K562 (cell line): Measurements from ENCODE around the gene NAGLU. TPM values are rescaled to one million over a fixed set of nuclear protein-coding genes. Genes with fewer than 3 reads are reported as not detected.

Experiments
- ATAC-seq: fragments of 200-7000 bp; cut with Tn5 transposase; 3 replicates; pipeline ENCODE4 v1.9.1; 2020; ENCODE audit warnings: moderate library complexity
- BruUV-seq: library from RNA; stranded (reverse); fragments of 400-500 nt; replicated peaks from 2 replicates; lab custom pipeline; 2021; lab: Mats Ljungman, UMichigan
- CTCF ChIA-PET: fragments of 300-600 bp; formaldehyde crosslinking; extraction: SDS; loops from one replicate; lab custom pipeline; 2021; ENCODE audit warnings: low intra/inter-chr PET ratio; lab: Yijun Ruan, JAX
- POLR2A ChIA-PET: fragments of 300-600, 350-650 bp; sonication (Branson Sonifier 250); formaldehyde crosslinking; extraction: SDS; loops from one replicate; lab custom pipeline; 2021; ENCODE audit warnings: antibody characterized with exemption, inconsistent platforms; lab: Yijun Ruan, JAX
- DNase-seq, 4 experiments: peaks; one replicate each; pipeline versions ENCODE4 v3.0.0 to v3.0.0-alpha.2; 2011 to 2018; ENCODE audit warnings: low spot score in 3 of 4, mixed read lengths in 3 of 4; ENCODE audit errors: extremely low read depth in 1 of 4
- FAIRE-seq: peaks from 2 replicates; lab custom pipeline; 2011; peaks lifted over from hg19 to GRCh38; lab: Jason Lieb, UNC
- H2AFZ ChIP-seq: 2 replicates; pipeline ENCODE4 v1.6.0; 2011; ENCODE audit warnings: low read depth, low read length, control low read depth, inconsistent platforms
- H3K27ac ChIP-seq: fragments of 200-600 bp; 3 replicates; pipeline ENCODE4 v1.8.0; 2011; ENCODE audit warnings: low read depth, mild to moderate bottlenecking, control low read depth, inconsistent platforms, low read length, moderate library complexity, mixed read lengths; ENCODE audit errors: extremely low read depth
- H3K27me3 ChIP-seq, 2 experiments: fragments of 300-600 bp in 1 of 2; 2 replicates in 1 of 2; 3 replicates in 1 of 2; pipeline versions ENCODE4 v1.6.0 to v1.8.0; 2011; ENCODE audit warnings: inconsistent platforms in 2 of 2, low read length in 2 of 2, mild to moderate bottlenecking in 1 of 2, mixed read lengths in 1 of 2, moderate library complexity in 1 of 2; ENCODE audit not compliant: control insufficient read depth in 2 of 2, insufficient read depth in 2 of 2
- H3K36me3 ChIP-seq: fragments of 300-600 bp; 3 replicates; pipeline ENCODE4 v1.8.0; 2011; ENCODE audit warnings: mild to moderate bottlenecking, low read length, inconsistent platforms; ENCODE audit not compliant: control insufficient read depth, insufficient read depth
- H3K4me1 ChIP-seq, 2 experiments: fragments of 200-600 bp in 1 of 2; replicated peaks in 1 of 2; 2 replicates in 1 of 2; 3 replicates in 1 of 2; pipeline versions ENCODE4 v1.5.1 to v1.8.0; 2011; ENCODE audit warnings: inconsistent platforms in 2 of 2, low read length in 2 of 2, mild to moderate bottlenecking in 1 of 2, mixed read lengths in 1 of 2, moderate library complexity in 1 of 2; ENCODE audit not compliant: control insufficient read depth in 2 of 2, insufficient read depth in 2 of 2
- H3K4me2 ChIP-seq: 2 replicates; pipeline ENCODE4 v1.6.1; 2011; ENCODE audit warnings: low read length, control low read depth, inconsistent platforms, mixed read lengths; ENCODE audit not compliant: insufficient read depth
- H3K4me3 ChIP-seq: fragments of 200-600 bp; sonication (generic), shearing (Covaris generic); 2 replicates; pipeline ENCODE4 v1.5.1; 2016; ENCODE audit warnings: control low read depth, inconsistent platforms
- H3K79me2 ChIP-seq: fragments of 200-600 bp; 3 replicates; pipeline ENCODE4 v1.8.0; 2011; ENCODE audit warnings: low read length, inconsistent platforms; ENCODE audit not compliant: control insufficient read depth, insufficient read depth
- H3K9ac ChIP-seq, 2 experiments: 2 replicates each; pipeline versions ENCODE4 v1.6.0 to v1.6.1; 2011; ENCODE audit warnings: low read depth in 2 of 2, low read length in 2 of 2, control low read depth in 1 of 2, inconsistent platforms in 1 of 2, mild to moderate bottlenecking in 1 of 2, mixed read lengths in 1 of 2; ENCODE audit not compliant: insufficient read depth in 1 of 2
- H3K9me1 ChIP-seq: one replicate; pipeline ENCODE4 v1.6.0; 2011; ENCODE audit warnings: inconsistent platforms, mild to moderate bottlenecking, low read length, moderate library complexity; ENCODE audit not compliant: control insufficient read depth, insufficient read depth
- H3K9me3 ChIP-seq: replicated peaks from 2 replicates; pipeline ENCODE4 v1.5.1; 2011; ENCODE audit warnings: low read depth, low read length, inconsistent platforms; ENCODE audit not compliant: control insufficient read depth, insufficient read depth
- H4K20me1 ChIP-seq: replicated peaks from 2 replicates; pipeline ENCODE4 v1.6.1; 2011; ENCODE audit warnings: low read length, inconsistent platforms, mixed read lengths; ENCODE audit not compliant: control insufficient read depth, insufficient read depth
- CLOCK ChIP-seq: fragments of 250-450 bp; sonication (Bioruptor Pico); IDR thresholded peaks from 2 replicates; pipeline ENCODE4 v1.4.0; 2020; ENCODE audit warnings: mild to moderate bottlenecking, moderate library complexity, borderline replicate concordance
- ELK3 ChIP-seq: fragments of 450-650 bp; formaldehyde crosslinking; IDR thresholded peaks from 2 replicates; pipeline ENCODE4 v1.4.0; 2020; ENCODE audit warnings: mild to moderate bottlenecking
- GATAD2A ChIP-seq: fragments of 450-650 bp; IDR thresholded peaks from 2 replicates; pipeline ENCODE4 v1.6.1; 2017
- HSF4 ChIP-seq: fragments of 250-450 bp; sonication (Bioruptor Pico); IDR thresholded peaks from 2 replicates; pipeline ENCODE4 v2.1.2; 2022; ENCODE audit warnings: mild to moderate bottlenecking, moderate library complexity, borderline replicate concordance
- KDM5B ChIP-seq: fragments of 200-600 bp; sonication (generic); IDR thresholded peaks from 2 replicates; pipeline ENCODE4 v1.6.1; 2012; ENCODE audit warnings: low read depth, mild to moderate bottlenecking, moderate library complexity, low read length, control low read depth, inconsistent platforms; ENCODE audit not compliant: insufficient replicate concordance
- LCOR ChIP-seq: sonication (generic); formaldehyde crosslinking; IDR thresholded peaks from 2 replicates; pipeline ENCODE4 v1.8.0; 2022; ENCODE audit warnings: mild to moderate bottlenecking, missing genetic modification reagents
- PRMT5 ChIP-seq: sonication (generic); formaldehyde crosslinking; IDR thresholded peaks from 2 replicates; pipeline ENCODE4 v1.5.0; 2020; ENCODE audit warnings: missing genetic modification reagents
- RB1 ChIP-seq: fragments of 450-650 bp; IDR thresholded peaks from 2 replicates; pipeline ENCODE4 v1.6.1; 2017; ENCODE audit warnings: low read depth, mild to moderate bottlenecking
- SMARCA4 ChIP-seq: fragments of 450-650 bp; IDR thresholded peaks from 2 replicates; pipeline ENCODE4 v1.6.1; 2016
- SUPT5H ChIP-seq: fragments of 450-650 bp; IDR thresholded peaks from 2 replicates; pipeline ENCODE4 v1.6.1; 2016
- TRIM25 ChIP-seq: fragments of 450-650 bp; IDR thresholded peaks from 2 replicates; pipeline ENCODE4 v1.7.0; 2016; ENCODE audit warnings: borderline replicate concordance
- ZNF668 ChIP-seq: fragments of 250-450 bp; sonication (Bioruptor Pico); IDR thresholded peaks from 2 replicates; pipeline ENCODE4 v1.8.0; 2022; ENCODE audit warnings: mild to moderate bottlenecking, inconsistent platforms
- WGBS: fragments of 100-300 bp; shearing (Covaris generic); methylation state at CpG from one replicate; pipeline ENCODE4 v1.1.6; 2016; ENCODE audit warnings: low coverage, mixed read lengths; ENCODE audit not compliant: insufficient coverage; ENCODE audit errors: missing lambda C conversion rate; 5-methylcytosine and 5-hydroxymethylcytosine counted together
- in situ Hi-C: fragments of 300-500 bp; cut with MboI; formaldehyde crosslinking; loops from 4 replicates; pipeline ENCODE4 v1.15.0; 2018; ENCODE audit warnings: inconsistent platforms, mixed read lengths
- intact Hi-C: fragments of 100-400 bp; cut with micrococcal nuclease; formaldehyde crosslinking; loops from 2 replicates; pipeline ENCODE4 v1.14.2; 2022
- polyA plus RNA-seq, 8 experiments: library from polyadenylated mRNA; depleted of rRNA in 4 of 8; stranded (reverse) in 5 of 8; unstranded in 3 of 8; fragments of >200 nt; fragmentation: Nextera tagmentation in 2 of 8; fragmentation: Illumina TruSeq in 1 of 8; extraction: Ambion mirVana in 2 of 8; extraction: Trizol in 1 of 8; gene quantifications; 2 replicates each; pipeline versions ENCODE4 v1.2.1 to v1.2.3, GENCODE V29; 2011 to 2014; ENCODE audit warnings: inconsistent platforms in 1 of 8, missing spikeins in 1 of 8
- total RNA-seq, 7 experiments: library from RNA; depleted of rRNA in 6 of 7; stranded (reverse); fragments of >200 nt in 6 of 7; fragmentation: Illumina TruSeq in 2 of 7; extraction: Trizol in 2 of 7; gene quantifications; 2 replicates each; pipeline versions ENCODE4 v1.2.1 to v1.2.3, GENCODE V29; 2011 to 2021; ENCODE audit warnings: low replicate concordance in 1 of 7
- TF ChIP-seq, protein P1 (sequence below): fragments of 250-450 bp; sonication (Bioruptor Pico); IDR thresholded peaks from 2 replicates; pipeline ENCODE4 v1.5.0; 2021

The NAGLU gene
- total and polyA plus RNA-seq, 9 of the 15 experiments (the other 6 are each of a cell fraction or from before 2014, with no cell fraction given), result 0.04 to 21.5 (median 8.5) TPM

- peaks cover 24 to 61% of the 10 kb centered on the region in 2 experiments for H3K4me1 ChIP-seq
- peak overlapping the region; percentile 70 to 97 for H3K9ac ChIP-seq
- H4K20me1 ChIP-seq, result no peaks in the 10 kb centered on the region; the same call in 1 of the 2 replicates
- ChIA-PET POLR2A (interaction anchor here (0.5 to 2.7 kb wide), 11 partner anchors 8 to 605 kb away, joined by 3 to 15 read pairs (median 4); partner anchors contain the start of gene ODAD4), CTCF (interaction anchor here (0.7 to 1.3 kb wide), 2 partner anchors 18 to 31 kb away, joined by 3 to 6 read pairs; partner anchors contain the start of gene MLX)
- H3K36me3 ChIP-seq, result peaks cover 16% of the 10 kb centered on the region; the same call in 1 of the 3 replicates
- peak in 2 of 4 experiments; percentile 4 to 49 for DNase-seq
- in situ Hi-C loops (no loop called here), intact Hi-C loops (no loop called here)
- H3K4me2 ChIP-seq, result peak overlapping the region; percentile 92
- H3K79me2 ChIP-seq, result peaks cover 17% of the 10 kb centered on the region
- H3K9me1 ChIP-seq, result no peaks in the 10 kb centered on the region
- peak overlapping the region; percentile 64 for H3K4me3 ChIP-seq
- no peaks in the 10 kb centered on the region for H3K27me3 ChIP-seq
- WGBS, result 12% methylated on average over 26 of the region's 26 CpGs
- FAIRE-seq, result no peak
- peak overlapping the region; percentile 87 for H2AFZ ChIP-seq
- TSS peak; percentile 96 for BruUV-seq
- ATAC-seq, result peak; percentile 23
- H3K9me3 ChIP-seq, result no peaks in the 10 kb centered on the region
- H3K27ac ChIP-seq, result peak overlapping the region; percentile 80
- TF ChIP-seq PRMT5 (CRISPR knock-in tag), result no peak
- TF ChIP-seq ELK3, result 0 out of 2 replicates have a peak, but pooled peaks have one; percentile 33
- TF ChIP-seq SMARCA4, result peak; percentile 21; the same call in 1 of the 2 replicates
- no peak for TF ChIP-seq RB1
- 0 out of 2 replicates have a peak, but pooled peaks have one; percentile 75 for TF ChIP-seq TRIM25
- 0 out of 2 replicates have a peak, but pooled peaks have one; percentile 24 for TF ChIP-seq LCOR (CRISPR knock-in tag)
- peak; percentile 97 for TF ChIP-seq ZNF668 (CRISPR knock-in tag)
- 0 out of 2 replicates have a peak, but pooled peaks have one; percentile 65 for TF ChIP-seq GATAD2A
- peak; percentile 92 for TF ChIP-seq CLOCK (CRISPR knock-in tag)
- peak; percentile 69 for TF ChIP-seq SUPT5H
- TF ChIP-seq, protein P1, sequence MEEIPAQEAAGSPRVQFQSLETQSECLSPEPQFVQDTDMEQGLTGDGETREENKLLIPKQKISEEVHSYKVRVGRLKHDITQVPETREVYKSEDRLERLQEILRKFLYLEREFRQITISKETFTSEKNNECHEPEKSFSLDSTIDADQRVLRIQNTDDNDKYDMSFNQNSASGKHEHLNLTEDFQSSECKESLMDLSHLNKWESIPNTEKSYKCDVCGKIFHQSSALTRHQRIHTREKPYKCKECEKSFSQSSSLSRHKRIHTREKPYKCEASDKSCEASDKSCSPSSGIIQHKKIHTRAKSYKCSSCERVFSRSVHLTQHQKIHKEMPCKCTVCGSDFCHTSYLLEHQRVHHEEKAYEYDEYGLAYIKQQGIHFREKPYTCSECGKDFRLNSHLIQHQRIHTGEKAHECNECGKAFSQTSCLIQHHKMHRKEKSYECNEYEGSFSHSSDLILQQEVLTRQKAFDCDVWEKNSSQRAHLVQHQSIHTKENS, result peak; percentile 46; the same call in 1 of the 2 replicates
- TF ChIP-seq KDM5B, result peak; percentile 11
- TF ChIP-seq HSF4, result peak; percentile 96; the same call in 1 of the 2 replicates
These were observed 640 bp upstream of the NAGLU start for GRCh38 chr17:42535155-42536047.
